HCEC 1CT (cell line): ENCODE data around the gene ARMC9.
A peak's percentile ranks its signal among the peaks of the same experiment; 100 is the strongest.
"Not testable (repeated sequence)": the region's sequence is repeated elsewhere in the genome, so short reads cannot be mapped to it uniquely, and the experiment has no call there.

Source experiments
- DNase-seq: peaks from one replicate; pipeline ENCODE4 v3.0.0-alpha.2; 2017

The ARMC9 gene

DNA sequence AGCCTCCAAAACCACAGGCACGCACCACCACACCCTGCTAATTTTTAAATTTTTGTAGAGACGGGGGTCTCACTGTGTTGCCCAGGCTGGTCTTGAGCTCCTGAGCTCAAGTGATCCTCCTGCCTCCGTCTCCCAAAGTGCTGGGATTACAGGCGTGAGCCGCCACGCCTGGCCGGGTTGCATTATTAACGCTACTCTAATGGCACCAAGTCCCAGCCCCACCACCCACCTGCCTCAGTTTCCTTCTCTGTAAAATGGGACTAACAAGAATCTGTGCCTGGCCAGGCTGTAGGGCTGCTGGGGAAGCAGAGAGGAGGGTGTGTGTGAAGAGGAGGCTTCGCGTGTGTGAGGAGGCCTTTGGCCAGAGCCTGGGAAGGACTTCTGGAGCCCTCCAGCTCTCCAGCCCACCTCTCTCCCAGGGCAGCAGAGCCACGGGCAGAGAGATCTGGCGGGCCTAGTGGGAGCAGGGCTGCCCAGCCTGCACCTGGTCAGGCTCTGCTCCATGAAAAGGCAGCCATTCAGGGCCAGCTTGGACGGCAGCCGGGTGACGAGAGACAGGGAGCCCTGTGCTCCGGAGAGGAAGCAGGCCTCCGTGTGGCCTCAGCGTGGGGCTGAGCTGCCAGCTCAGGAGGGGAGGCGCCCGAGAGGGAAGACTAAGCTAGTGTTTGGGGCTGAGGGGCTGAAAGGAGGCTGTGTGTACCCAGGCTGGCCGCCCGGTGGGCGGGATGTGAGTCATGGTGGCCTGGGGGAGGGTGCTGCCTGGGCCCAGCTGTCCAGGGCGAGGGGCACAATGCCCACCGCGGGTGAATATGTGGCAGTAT is 189.7 kb downstream of the ARMC9 start:
- peak; percentile 38 for DNase-seq

DNA sequence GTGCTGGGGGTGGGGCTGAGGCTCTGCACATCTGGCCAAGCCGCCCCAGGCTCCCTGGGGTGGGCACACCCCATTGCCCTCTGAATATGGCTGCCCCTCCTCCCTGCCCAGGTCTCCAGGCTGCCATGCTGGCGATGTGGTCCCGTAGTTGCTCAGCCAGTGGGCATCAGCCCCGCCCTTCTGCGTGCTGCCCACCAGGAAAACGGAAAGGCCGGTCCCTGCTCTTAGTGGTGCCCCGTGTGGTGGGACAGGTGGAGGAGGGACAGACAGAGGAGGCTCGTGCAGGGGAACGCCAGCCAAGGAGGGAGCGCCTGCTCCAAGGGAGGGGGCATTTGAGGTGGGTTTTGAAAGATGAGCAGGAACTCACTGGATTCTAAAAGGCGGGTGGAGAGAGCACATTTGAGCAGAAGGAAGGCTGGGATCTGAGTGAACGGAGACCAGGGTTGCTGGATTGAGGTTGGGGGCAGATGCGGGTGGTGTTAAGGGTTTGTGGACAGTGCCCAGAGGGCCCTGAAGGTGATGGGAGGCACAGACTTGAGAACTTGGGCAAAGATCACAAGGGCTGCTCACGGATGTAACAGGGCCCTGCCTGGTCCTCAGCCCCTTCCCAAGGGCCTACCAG is 190.4 kb downstream of the ARMC9 start:
- DNase-seq, result no peak

GRCh38 chr2:231390667-231391066 is 192.2 kb downstream of the ARMC9 start:
- DNase-seq, result no peak

DNA sequence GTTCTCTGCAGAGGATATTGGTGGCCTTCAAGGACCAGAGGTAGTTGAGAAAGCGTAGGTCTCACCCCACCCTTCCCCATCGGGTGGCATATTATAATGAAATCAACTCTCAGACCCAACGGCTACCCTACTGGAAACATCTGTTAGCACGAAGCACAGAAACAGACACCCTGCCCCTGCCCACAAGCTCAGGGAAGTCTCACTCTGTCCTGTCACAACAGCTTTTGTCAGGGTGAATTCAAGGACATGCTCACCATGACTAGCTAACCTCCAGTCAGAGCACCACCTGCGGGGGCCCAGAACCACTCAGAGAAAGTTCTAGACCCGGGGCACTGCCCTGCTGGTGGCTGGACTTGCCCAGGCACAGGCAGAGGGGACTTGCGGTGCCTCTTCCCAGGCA is 193.6 kb downstream of the ARMC9 start:
- DNase-seq, result no peak

GRCh38 chr2:231392431-231393148 is 194.2 kb downstream of the ARMC9 start:
- DNase-seq, result no peak

DNA sequence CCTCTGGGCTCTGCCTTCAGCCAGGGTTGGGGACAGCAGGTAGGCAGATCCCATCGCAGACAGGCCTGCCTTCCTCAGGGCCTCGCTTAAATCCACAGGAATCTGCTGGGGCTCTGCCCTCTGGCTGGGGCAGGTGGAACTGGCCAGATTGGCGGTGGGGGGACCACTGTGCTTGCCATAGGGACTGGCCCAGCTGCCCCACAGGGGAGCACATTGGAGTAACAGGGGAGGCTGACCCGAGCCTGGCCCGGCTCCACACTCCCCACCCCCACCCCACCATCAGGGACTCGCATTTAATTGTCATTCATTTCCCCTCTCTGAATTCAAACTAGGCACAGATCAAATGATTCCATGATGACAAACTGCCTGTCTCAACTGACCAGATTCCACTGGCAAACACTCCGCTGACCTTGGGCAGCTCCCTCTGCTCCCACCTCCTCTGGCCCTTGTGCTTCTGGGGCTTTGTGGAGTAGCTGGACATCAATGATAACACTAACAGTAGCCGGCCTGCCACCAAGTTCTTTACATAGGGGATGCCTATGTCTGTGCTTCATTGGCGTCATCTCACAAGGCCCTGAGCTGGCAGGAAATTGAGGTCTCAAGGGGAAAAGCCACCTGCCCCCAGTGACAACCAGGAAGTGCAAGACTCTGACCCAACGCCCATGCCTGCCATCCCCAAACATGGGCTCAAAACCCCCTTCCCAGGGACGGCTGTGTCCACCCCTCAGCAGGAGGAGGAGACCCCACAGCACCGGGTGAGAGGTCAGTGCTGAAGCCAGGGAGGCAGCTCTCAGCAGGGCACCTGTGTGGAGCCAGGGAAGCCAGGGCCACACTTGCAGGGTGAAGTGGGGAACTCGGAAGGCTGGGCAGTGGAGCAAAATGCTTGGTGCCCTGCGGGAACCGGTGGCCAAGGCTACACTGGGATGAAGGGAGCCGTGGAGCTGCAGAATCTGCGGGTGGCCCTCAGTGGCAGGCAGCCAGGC is 195.0 kb downstream of the ARMC9 start:
- DNase-seq, result no peak

- DNase-seq, result no peak
These were observed 196.0 kb downstream of the ARMC9 start for GRCh38 chr2:231394211-231395141.

DNA sequence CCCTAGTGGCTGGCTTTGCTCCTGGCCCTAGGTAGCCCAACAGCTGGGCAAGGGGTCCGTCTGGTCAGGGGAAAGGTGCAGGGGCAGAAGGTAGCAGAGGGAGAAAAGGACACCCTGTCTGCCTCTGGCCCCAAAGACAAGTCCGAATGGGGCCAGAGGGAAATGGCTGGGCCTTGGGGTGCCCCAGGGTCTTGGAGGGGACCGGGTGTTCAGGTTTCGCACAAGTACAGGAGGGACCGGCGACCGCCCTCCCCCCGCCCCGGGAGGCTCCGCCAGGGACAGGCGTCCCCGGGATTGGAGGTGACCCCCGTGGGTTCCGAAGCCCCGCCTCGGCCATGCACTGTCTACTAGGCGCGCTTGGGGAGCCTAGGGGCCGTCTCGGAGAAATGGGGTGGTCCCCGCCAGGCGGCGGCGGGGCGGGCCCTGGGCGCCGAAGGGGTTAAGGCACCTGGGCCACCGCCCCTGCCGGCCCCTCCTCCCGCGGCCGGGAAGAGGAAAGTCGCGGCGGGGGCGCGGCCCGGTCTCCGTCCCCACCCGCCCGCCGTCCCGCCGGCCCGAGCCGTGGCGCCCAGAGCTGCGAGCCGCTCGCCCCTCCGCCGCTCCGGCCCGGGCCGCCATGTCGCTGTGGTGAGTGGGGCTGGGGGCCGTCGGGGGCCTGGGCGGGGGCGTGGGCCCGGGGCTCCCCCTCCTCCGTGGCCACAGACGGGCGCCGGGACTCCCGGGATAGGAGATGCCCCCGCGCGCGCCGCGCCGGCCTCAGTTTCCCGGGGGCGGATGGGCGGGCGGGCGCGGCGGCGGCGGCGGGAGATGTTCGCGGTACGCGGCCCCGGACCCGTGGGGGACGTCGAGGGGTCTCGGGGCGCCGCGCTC is 197.0 kb downstream of the ARMC9 start, which contains the start of gene B3GNT7:
B3GNT7 (plus strand) TSS at position 523 of the 870 bp plus-strand sequence; CDS start at position 617, 94 bp downstream.
- no peak for DNase-seq

- DNase-seq, result no peak
These were observed 197.8 kb downstream of the ARMC9 start for GRCh38 chr2:231396058-231396821.

DNA sequence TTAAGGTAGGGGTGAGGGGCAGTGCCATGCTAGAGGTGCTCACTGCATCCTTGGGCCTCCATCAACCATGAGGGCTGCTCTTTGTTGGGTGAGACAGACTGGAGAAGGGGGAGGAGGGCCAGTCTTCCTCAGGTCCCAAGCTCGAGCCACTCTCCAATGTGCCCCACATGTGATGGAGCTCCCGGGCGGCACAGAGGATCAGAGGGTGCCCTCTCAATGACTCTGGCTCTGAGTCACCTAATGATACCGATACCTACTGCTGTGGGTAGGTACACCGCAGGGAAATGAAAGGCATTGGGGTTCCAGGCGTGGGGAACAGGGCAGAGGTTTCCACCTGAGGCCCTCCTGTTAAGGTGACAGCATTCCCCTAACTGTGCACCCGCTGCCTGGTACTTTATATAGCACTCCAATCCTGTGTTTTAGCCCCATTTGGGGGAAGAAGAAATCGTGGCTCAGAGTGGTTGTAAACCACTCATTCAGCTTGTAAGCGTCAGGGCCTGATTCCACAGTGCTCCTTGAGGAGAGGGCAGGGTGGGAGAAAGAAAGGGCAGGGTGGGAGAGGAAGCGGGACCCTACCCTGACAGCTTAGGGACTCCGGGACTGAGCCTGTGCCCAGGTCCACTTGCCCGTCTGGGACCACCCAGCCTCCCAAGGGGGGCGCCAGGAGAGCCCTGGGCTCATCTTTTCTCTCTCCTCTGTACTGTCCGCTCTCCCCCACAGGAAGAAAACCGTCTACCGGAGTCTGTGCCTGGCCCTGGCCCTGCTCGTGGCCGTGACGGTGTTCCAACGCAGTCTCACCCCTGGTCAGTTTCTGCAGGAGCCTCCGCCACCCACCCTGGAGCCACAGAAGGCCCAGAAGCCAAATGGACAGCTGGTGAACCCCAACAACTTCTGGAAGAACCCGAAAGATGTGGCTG is 198.8 kb downstream of the ARMC9 start:
- no peak for DNase-seq

GRCh38 chr2:231397928-231398294 is 199.5 kb downstream of the ARMC9 start:
- DNase-seq, result no peak

DNA sequence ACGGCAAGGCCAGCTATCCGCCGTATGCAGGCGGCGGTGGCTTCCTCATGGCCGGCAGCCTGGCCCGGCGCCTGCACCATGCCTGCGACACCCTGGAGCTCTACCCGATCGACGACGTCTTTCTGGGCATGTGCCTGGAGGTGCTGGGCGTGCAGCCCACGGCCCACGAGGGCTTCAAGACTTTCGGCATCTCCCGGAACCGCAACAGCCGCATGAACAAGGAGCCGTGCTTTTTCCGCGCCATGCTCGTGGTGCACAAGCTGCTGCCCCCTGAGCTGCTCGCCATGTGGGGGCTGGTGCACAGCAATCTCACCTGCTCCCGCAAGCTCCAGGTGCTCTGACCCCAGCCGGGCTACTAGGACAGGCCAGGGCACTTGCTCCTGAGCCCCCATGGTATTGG is 200.2 kb downstream of the ARMC9 start:
- DNase-seq, result no peak

GRCh38 chr2:231399046-231399852 is 200.8 kb downstream of the ARMC9 start:
- DNase-seq, result no peak

- DNase-seq, result no peak
These were observed 201.6 kb downstream of the ARMC9 start for GRCh38 chr2:231399853-231400680.

DNA sequence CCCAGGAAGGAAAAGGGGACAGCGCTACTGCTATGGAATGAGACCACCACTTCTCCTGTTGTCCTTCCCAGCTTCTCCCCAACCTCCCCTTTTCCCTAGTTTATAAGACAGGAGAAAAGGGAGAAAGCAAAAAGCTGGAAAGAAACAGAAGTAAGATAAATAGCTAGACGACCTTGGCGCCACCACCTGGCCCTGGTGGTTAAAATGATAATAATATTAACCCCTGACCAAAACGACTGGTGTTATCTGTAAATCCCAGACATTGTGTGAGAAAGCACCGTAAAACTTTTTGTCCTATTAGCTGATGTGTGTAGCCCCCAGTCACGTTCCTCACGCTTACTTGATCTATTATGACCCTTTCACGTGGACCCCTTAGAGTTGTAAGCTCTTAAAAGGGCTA is 202.2 kb downstream of the ARMC9 start:
- not testable (repeated sequence) for DNase-seq

DNA sequence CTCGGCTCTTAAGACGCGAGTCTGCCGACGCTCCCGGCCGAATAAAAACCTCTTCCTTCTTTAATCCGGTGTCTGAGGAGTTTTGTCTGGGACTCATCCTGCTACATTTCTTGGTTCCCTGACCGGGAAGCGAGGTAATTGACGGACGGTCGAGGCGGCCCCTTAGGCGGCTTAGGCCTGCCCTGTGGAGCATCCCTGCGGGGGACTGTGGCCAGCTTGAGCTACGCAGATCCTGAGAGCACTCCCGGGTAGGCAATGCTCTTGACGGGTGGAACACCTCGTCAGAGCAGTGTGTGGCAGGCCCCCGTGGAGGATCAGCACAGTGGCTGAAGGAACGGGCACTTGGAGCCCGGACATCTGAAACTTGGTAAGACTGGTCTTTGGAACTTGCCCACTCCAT is 202.7 kb downstream of the ARMC9 start:
- DNase-seq, result not testable (repeated sequence)
